ENCODE measurements around the gene TBC1D5. TPM values are rescaled to one million over a fixed set of nuclear protein-coding genes. Genes with fewer than 3 reads are reported as not detected.

TBC1D5 gene
- total RNA-seq, 1 experiment from 2014 or later = 36.4 TPM

GRCh38 chr3:17401912-17402311, 340.5 kb downstream of the TBC1D5 start:
- CTCF ChIA-PET = no interaction called here
- Mint-ChIP-seq H3K4me3 (ENCODE audit: unreplicated experiment) (no peak overlapping the region), H3K27me3 (ENCODE audit: insufficient read depth, unreplicated experiment) (no peaks in the 10 kb centered on the region), H3K36me3 (ENCODE audit: insufficient read depth, unreplicated experiment) (no peaks in the 10 kb centered on the region), H3K27ac (ENCODE audit: unreplicated experiment) (no peak overlapping the region), H3K9me3 (ENCODE audit: unreplicated experiment) (no peaks in the 10 kb centered on the region), H3K4me1 (ENCODE audit: low read depth, unreplicated experiment) (no peaks in the 10 kb centered on the region)
- TF ChIP-seq CTCF (IDR thresholded peaks at IDR 0.05; ENCODE audit: insufficient read depth in 1 of 2, low read depth in 1 of 2, low read length in 1 of 2, severe bottlenecking in 1 of 2, unreplicated experiment in 1 of 2) = no peak
- intact Hi-C loops (cut with micrococcal nuclease; ENCODE audit: unreplicated experiment) = no loop called here
- Histone ChIP-seq H3K4me3 (ENCODE audit: low read depth, low read length) (no peak overlapping the region), H3K27me3 (replicated peaks; ENCODE audit: control insufficient read depth, insufficient read depth, low read length) (no peaks in the 10 kb centered on the region), H3K9me3 (no peaks in the 10 kb centered on the region), H3K36me3 (ENCODE audit: control insufficient read depth, insufficient read depth, low read length) (no peaks in the 10 kb centered on the region), H3K4me1 (no peaks in the 10 kb centered on the region)
- POLR2A ChIA-PET = no interaction called here
- BruUV-seq (replicated peaks) = no TSS peak
- no peak for DNase-seq

- CTCF ChIA-PET = no interaction called here
Measured at GRCh38 chr3:17399586-17399985, 342.8 kb downstream of the TBC1D5 start.

GRCh38 chr3:17398959-17399551, 343.4 kb downstream of the TBC1D5 start:
- no peaks in the 10 kb centered on the region for H3K27me3 Mint-ChIP-seq (ENCODE audit: insufficient read depth, unreplicated experiment)
- H3K36me3 Mint-ChIP-seq (ENCODE audit: insufficient read depth, unreplicated experiment) = no peaks in the 10 kb centered on the region
- H3K4me1 Mint-ChIP-seq (ENCODE audit: low read depth, unreplicated experiment) = no peaks in the 10 kb centered on the region
- H3K36me3 ChIP-seq (ENCODE audit: control insufficient read depth, insufficient read depth, low read length) = no peaks in the 10 kb centered on the region
- ChIA-PET POLR2A (no interaction called here), CTCF (no interaction called here)
- H3K4me1 ChIP-seq = no peaks in the 10 kb centered on the region
- TF ChIP-seq CTCF (IDR thresholded peaks at IDR 0.05; ENCODE audit: insufficient read depth in 1 of 2, low read depth in 1 of 2, low read length in 1 of 2, severe bottlenecking in 1 of 2, unreplicated experiment in 1 of 2) = no peak
- no peak overlapping the region for H3K27ac Mint-ChIP-seq (ENCODE audit: unreplicated experiment)
- no peak overlapping the region for H3K4me3 ChIP-seq (ENCODE audit: low read depth, low read length)
- no peaks in the 10 kb centered on the region for H3K9me3 ChIP-seq
- no peak for DNase-seq
- no peaks in the 10 kb centered on the region for H3K27me3 ChIP-seq (replicated peaks; ENCODE audit: control insufficient read depth, insufficient read depth, low read length)
- H3K9me3 Mint-ChIP-seq (ENCODE audit: unreplicated experiment) = no peaks in the 10 kb centered on the region
- BruUV-seq (replicated peaks) = no TSS peak
- no peak overlapping the region for H3K4me3 Mint-ChIP-seq (ENCODE audit: unreplicated experiment)
- intact Hi-C loops (cut with micrococcal nuclease; ENCODE audit: unreplicated experiment) = no loop called here

More at GRCh38 chr3:17399586-17399985, 342.8 kb downstream of the TBC1D5 start:
- H3K36me3 Mint-ChIP-seq (ENCODE audit: insufficient read depth, unreplicated experiment) = no peaks in the 10 kb centered on the region
- Histone ChIP-seq H3K4me1 (no peaks in the 10 kb centered on the region), H3K9me3 (no peaks in the 10 kb centered on the region), H3K27me3 (replicated peaks; ENCODE audit: control insufficient read depth, insufficient read depth, low read length) (no peaks in the 10 kb centered on the region), H3K36me3 (ENCODE audit: control insufficient read depth, insufficient read depth, low read length) (no peaks in the 10 kb centered on the region), H3K4me3 (ENCODE audit: low read depth, low read length) (no peak overlapping the region)
- H3K27me3 Mint-ChIP-seq (ENCODE audit: insufficient read depth, unreplicated experiment) = no peaks in the 10 kb centered on the region
- no peak overlapping the region for H3K4me3 Mint-ChIP-seq (ENCODE audit: unreplicated experiment)
- intact Hi-C loops (cut with micrococcal nuclease; ENCODE audit: unreplicated experiment) = no loop called here
- POLR2A ChIA-PET = no interaction called here
- no peaks in the 10 kb centered on the region for H3K4me1 Mint-ChIP-seq (ENCODE audit: low read depth, unreplicated experiment)
- BruUV-seq (replicated peaks) = no TSS peak
- TF ChIP-seq CTCF (IDR thresholded peaks at IDR 0.05; ENCODE audit: insufficient read depth in 1 of 2, low read depth in 1 of 2, low read length in 1 of 2, severe bottlenecking in 1 of 2, unreplicated experiment in 1 of 2) = no peak
- H3K27ac Mint-ChIP-seq (ENCODE audit: unreplicated experiment) = no peak overlapping the region
- no peaks in the 10 kb centered on the region for H3K9me3 Mint-ChIP-seq (ENCODE audit: unreplicated experiment)
- DNase-seq = no peak
